DND-41 (cell line): Measurements from ENCODE around the gene OR5A1.

ENCODE experiments used
- ATAC-seq: fragments of 200-7000 bp; cut with Tn5 transposase; 3 replicates; pipeline ENCODE4 v1.9.1; 2021; ENCODE audit warnings: low read depth; ENCODE audit not compliant: insufficient read depth
- DNase-seq: peaks from one replicate; pipeline ENCODE4 v3.0.0-alpha.2; 2020
- H2AFZ ChIP-seq: 2 replicates; pipeline ENCODE4 v1.6.0; 2012; ENCODE audit warnings: low read depth, low read length
- H3K27ac ChIP-seq: 2 replicates; pipeline ENCODE4 v1.5.1; 2012; ENCODE audit warnings: low read length, inconsistent platforms
- H3K27me3 ChIP-seq: fragments of 200-600 bp; sonication (generic); 2 replicates; pipeline ENCODE4 v1.6.0; 2012; ENCODE audit warnings: low read length, mild to moderate bottlenecking, inconsistent platforms; ENCODE audit not compliant: insufficient read depth, poor library complexity
- H3K36me3 ChIP-seq: 2 replicates; pipeline ENCODE4 v1.5.1; 2012; ENCODE audit warnings: low read length, inconsistent platforms; ENCODE audit not compliant: insufficient read depth
- H3K4me1 ChIP-seq: 2 replicates; pipeline ENCODE4 v1.5.1; 2012; ENCODE audit warnings: mild to moderate bottlenecking, low read length; ENCODE audit not compliant: insufficient read depth
- H3K4me2 ChIP-seq: 2 replicates; pipeline ENCODE4 v1.6.0; 2012; ENCODE audit warnings: mild to moderate bottlenecking, moderate library complexity, low read length, inconsistent platforms; ENCODE audit not compliant: insufficient read depth
- H3K4me3 ChIP-seq, 2 experiments: fragments of 200-600 bp in 1 of 2; shearing (Covaris generic) in 1 of 2; 2 replicates each; pipeline ENCODE4 v1.5.1; 2012 to 2016; ENCODE audit warnings: inconsistent platforms in 2 of 2, low read length in 2 of 2, mild to moderate bottlenecking in 2 of 2, low read depth in 1 of 2, moderate library complexity in 1 of 2
- H3K79me2 ChIP-seq: 2 replicates; pipeline ENCODE4 v1.6.0; 2012; ENCODE audit warnings: low read length, inconsistent platforms; ENCODE audit not compliant: insufficient read depth
- H3K9ac ChIP-seq: 2 replicates; pipeline ENCODE4 v1.6.0; 2012; ENCODE audit warnings: low read depth, mild to moderate bottlenecking, inconsistent platforms, low read length, moderate library complexity
- H3K9me3 ChIP-seq: 2 replicates; pipeline ENCODE4 v1.5.1; 2012; ENCODE audit warnings: low read length, moderate library complexity, mild to moderate bottlenecking, inconsistent platforms; ENCODE audit not compliant: insufficient read depth, severe bottlenecking
- H4K20me1 ChIP-seq: 2 replicates; pipeline ENCODE4 v1.6.0; 2012; ENCODE audit warnings: low read length; ENCODE audit not compliant: insufficient read depth
- CTCF ChIP-seq: IDR thresholded peaks from 2 replicates; pipeline ENCODE4 v1.5.1; 2012; ENCODE audit warnings: borderline replicate concordance, low read length, moderate library complexity, mild to moderate bottlenecking; ENCODE audit not compliant: poor library complexity, severe bottlenecking; ENCODE audit errors: extremely low read depth
- EZH2 ChIP-seq: IDR thresholded peaks from 3 replicates; pipeline ENCODE4 v1.6.1; 2012; ENCODE audit warnings: borderline replicate concordance, low read depth, mild to moderate bottlenecking, moderate library complexity, low read length, inconsistent platforms; ENCODE audit not compliant: severe bottlenecking

Gene OR5A1

DNA sequence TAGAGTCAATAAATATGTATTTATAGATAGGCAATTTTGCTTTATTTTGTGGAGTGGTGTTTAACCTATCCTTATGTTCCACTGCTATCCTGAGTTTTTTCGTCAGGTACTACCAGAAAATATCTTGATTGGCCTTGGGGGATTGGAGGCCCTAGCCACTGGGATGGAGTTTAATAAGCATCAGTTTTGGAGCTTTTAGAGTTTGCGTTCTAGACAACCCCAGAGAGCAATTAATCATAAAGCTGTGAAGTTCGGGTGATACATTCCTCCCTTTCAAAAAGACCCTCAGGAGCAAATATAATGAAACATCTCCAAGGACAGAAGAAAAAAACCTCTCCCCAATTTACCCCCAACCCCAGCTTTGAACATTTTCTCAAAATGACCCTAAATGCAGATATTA is at the start of gene OR5A1:
Gene OR5A1 (plus strand): TSS at position 301 of the 400 bp plus-strand sequence. CDS start 6,700 bp downstream, outside the sequence.
- Histone ChIP-seq H3K36me3 (no peaks in the 10 kb centered on the region), H3K79me2 (no peaks in the 10 kb centered on the region), H3K27me3 (peaks cover 4% of the 10 kb centered on the region), H3K27ac (no peak within 1 kb of the TSS), H3K9ac (no peak within 1 kb of the TSS), H3K9me3 (no peaks in the 10 kb centered on the region), H3K4me2 (no peak within 1 kb of the TSS), H2AFZ (no peak within 1 kb of the TSS), H4K20me1 (no peaks in the 10 kb centered on the region), H3K4me1 (no peaks in the 10 kb centered on the region), H3K4me3 (no peak within 1 kb of the TSS)
- no peak for DNase-seq
- TF ChIP-seq CTCF (no peak), EZH2 (no peak)
- no peak for ATAC-seq

GRCh38 chr11:59394186-59394585 is 42.1 kb upstream of the OR5A1 start:
- no peaks in the 10 kb centered on the region for H3K36me3 ChIP-seq
- H3K4me2 ChIP-seq = no peak overlapping the region
- H3K4me1 ChIP-seq = no peaks in the 10 kb centered on the region
- no peak for DNase-seq
- no peaks in the 10 kb centered on the region for H3K79me2 ChIP-seq
- H3K9me3 ChIP-seq = no peaks in the 10 kb centered on the region
- H4K20me1 ChIP-seq = no peaks in the 10 kb centered on the region
- H3K9ac ChIP-seq = no peak overlapping the region
- TF ChIP-seq EZH2 (no peak), CTCF (no peak)
- ATAC-seq = no peak
- no peak overlapping the region for H2AFZ ChIP-seq
- no peak overlapping the region for H3K4me3 ChIP-seq
- no peaks in the 10 kb centered on the region for H3K27me3 ChIP-seq
- H3K27ac ChIP-seq = no peak overlapping the region

GRCh38 chr11:59400461-59401261 is 35.6 kb upstream of the OR5A1 start:
- Histone ChIP-seq H3K27me3 (no peaks in the 10 kb centered on the region), H2AFZ (no peak overlapping the region), H3K36me3 (no peaks in the 10 kb centered on the region), H3K79me2 (no peaks in the 10 kb centered on the region), H3K4me2 (no peak overlapping the region), H3K4me3 (no peak overlapping the region), H3K9me3 (peaks cover 20% of the 10 kb centered on the region), H3K27ac (no peak overlapping the region), H3K4me1 (no peaks in the 10 kb centered on the region), H3K9ac (no peak overlapping the region), H4K20me1 (no peaks in the 10 kb centered on the region)
- no peak for DNase-seq
- ATAC-seq = no peak
- TF ChIP-seq CTCF (no peak), EZH2 (no peak)

DNA sequence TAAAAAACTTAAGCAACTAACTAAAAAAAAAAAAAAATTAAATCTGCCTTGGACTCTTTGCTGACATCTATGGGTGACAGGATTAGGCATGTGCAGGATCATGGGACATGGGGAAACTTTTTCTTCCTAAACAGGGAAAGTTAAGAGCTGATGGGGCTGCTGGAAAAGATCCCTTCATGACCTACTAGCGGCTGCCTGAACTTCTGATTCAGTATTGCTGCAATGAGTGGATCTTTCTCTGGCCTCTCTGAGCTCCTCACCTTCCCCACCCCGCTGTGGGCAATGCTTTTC is 35.1 kb upstream of the OR5A1 start:
- Histone ChIP-seq H3K4me3 (no peak overlapping the region), H2AFZ (no peak overlapping the region), H3K9me3 (peaks cover 20% of the 10 kb centered on the region), H3K36me3 (no peaks in the 10 kb centered on the region), H4K20me1 (no peaks in the 10 kb centered on the region), H3K9ac (no peak overlapping the region), H3K27ac (no peak overlapping the region), H3K27me3 (no peaks in the 10 kb centered on the region), H3K4me2 (no peak overlapping the region), H3K4me1 (no peaks in the 10 kb centered on the region), H3K79me2 (no peaks in the 10 kb centered on the region)
- TF ChIP-seq CTCF (no peak), EZH2 (no peak)
- DNase-seq = no peak
- no peak for ATAC-seq
